Endodermal cell (in vitro differentiated cells): Measurements from ENCODE around the gene CEP170B. TPM values are rescaled to one million over a fixed set of nuclear protein-coding genes. Genes with fewer than 3 reads are reported as not detected.

Source experiments
- total RNA-seq, 2 donors: library from RNA; stranded (reverse); fragmentation: NEBNext Ultra II Directional in 1 of 2; extraction: Animal tissue kit (Norgen Biotek cat#: 25700) in 1 of 2; gene quantifications; 2 replicates in 1 of 2; 3 replicates in 1 of 2; pipeline ENCODE4 v1.2.1, GENCODE V29; 2021

Gene CEP170B
- total RNA-seq, 2 donors from 2014 or later, result 38.9 to 43.1 TPM

Other genes with a start within 250 kb of the CEP170B start
- 100 to 1,000 TPM in 1 of 2 donors, 10 to 100 TPM in 1; 99.7 to 114 TPM for gene INF2, start 175.7 kb upstream of the CEP170B start, total RNA-seq
- gene ADSS1, start 141.0 kb upstream of the CEP170B start, total RNA-seq, result 10 to 100 TPM; 15.8 to 31.0 TPM
- 10 to 100 TPM; 82.5 to 87.3 TPM for gene SIVA1, start 112.1 kb upstream of the CEP170B start, total RNA-seq
- gene AKT1, start 69.5 kb upstream of the CEP170B start, total RNA-seq, result 100 to 1,000 TPM; 133 to 152 TPM
- 1 to 10 TPM; 7.7 to 8.4 TPM for gene ZBTB42, start 64.2 kb upstream of the CEP170B start, total RNA-seq
- not detected for gene PLD4, start 59.6 kb downstream of the CEP170B start, total RNA-seq
- gene AHNAK2, start 113.1 kb downstream of the CEP170B start, total RNA-seq, result 1 to 10 TPM in 1 of 2 donors, under 1 TPM in 1; 0.93 to 2.2 TPM
- gene CLBA1, start 120.5 kb downstream of the CEP170B start, total RNA-seq, result 10 to 100 TPM; 11.2 to 12.5 TPM
- 10 to 100 TPM; 46.6 to 65.1 TPM for gene CDCA4, start 155.8 kb downstream of the CEP170B start, total RNA-seq
- gene GPR132, start 200.2 kb downstream of the CEP170B start, total RNA-seq, result 1 to 10 TPM in 1 of 2 donors, under 1 TPM in 1; 0.27 to 3.3 TPM